Suprapubic skin (tissue), 4 donors: ENCODE data around the gene MXI1. TPM values are rescaled to one million over a fixed set of nuclear protein-coding genes. Genes with fewer than 3 reads are reported as not detected.

Experiments
- DNase-seq, 2 donors: peaks; one replicate each; pipeline ENCODE4 v3.0.0-alpha.2; 2019; ENCODE audit warnings: low spot score in 2 of 2
- H3K27ac ChIP-seq: fragments of 200-600 bp; sonication (generic); one replicate; pipeline ENCODE4 v1.5.1; 2019
- H3K27me3 ChIP-seq: fragments of 200-600 bp; sonication (generic); one replicate; pipeline ENCODE4 v1.5.1; 2019
- H3K36me3 ChIP-seq: fragments of 200-600 bp; sonication (generic); one replicate; pipeline ENCODE4 v1.5.1; 2019
- H3K4me1 ChIP-seq: fragments of 200-600 bp; sonication (generic); one replicate; pipeline ENCODE4 v1.5.1; 2019
- H3K4me3 ChIP-seq: fragments of 200-600 bp; sonication (generic); one replicate; pipeline ENCODE4 v1.5.1; 2019; ENCODE audit warnings: mild to moderate bottlenecking
- H3K9me3 ChIP-seq: fragments of 200-600 bp; sonication (generic); one replicate; pipeline ENCODE4 v1.5.1; 2019
- EP300 ChIP-seq: sonication (generic); formaldehyde crosslinking; IDR thresholded peaks from one replicate; pipeline ENCODE4 v1.6.1; 2017; ENCODE audit warnings: antibody characterized with exemption
- POLR2A ChIP-seq, 2 donors: fragments of 450-650 bp; IDR thresholded peaks; one replicate each; pipeline ENCODE4 v1.6.1; 2017; ENCODE audit warnings: antibody characterized with exemption in 2 of 2, mild to moderate bottlenecking in 2 of 2, moderate library complexity in 2 of 2
- POLR2AphosphoS5 ChIP-seq, 3 donors: sonication (generic); formaldehyde crosslinking; IDR thresholded peaks; one replicate each; pipeline ENCODE4 v1.6.1; 2017; ENCODE audit warnings: antibody characterized with exemption in 3 of 3
- WGBS: methylation state at CpG from one replicate; pipeline ENCODE4 v1.1.5; 2018; 5-methylcytosine and 5-hydroxymethylcytosine counted together
- total RNA-seq, 4 donors: library from RNA; depleted of rRNA; stranded (reverse); fragments of >200 nt; gene quantifications; one replicate each; pipeline ENCODE4 v1.1.0, GENCODE V29; 2016
- TF ChIP-seq, protein P1 (sequence below), 2 donors: fragments of 200-600 bp in 1 of 2; fragments of 450-650 bp in 1 of 2; sonication (generic) in 1 of 2; IDR thresholded peaks; one replicate each; pipeline ENCODE4 v1.5.1; 2016 to 2019; ENCODE audit warnings: antibody characterized with exemption in 2 of 2, mild to moderate bottlenecking in 1 of 2, moderate library complexity in 1 of 2

Gene MXI1
- total RNA-seq, 4 donors from 2014 or later = 64.3 to 77.9 (median 70.9) TPM

DNA sequence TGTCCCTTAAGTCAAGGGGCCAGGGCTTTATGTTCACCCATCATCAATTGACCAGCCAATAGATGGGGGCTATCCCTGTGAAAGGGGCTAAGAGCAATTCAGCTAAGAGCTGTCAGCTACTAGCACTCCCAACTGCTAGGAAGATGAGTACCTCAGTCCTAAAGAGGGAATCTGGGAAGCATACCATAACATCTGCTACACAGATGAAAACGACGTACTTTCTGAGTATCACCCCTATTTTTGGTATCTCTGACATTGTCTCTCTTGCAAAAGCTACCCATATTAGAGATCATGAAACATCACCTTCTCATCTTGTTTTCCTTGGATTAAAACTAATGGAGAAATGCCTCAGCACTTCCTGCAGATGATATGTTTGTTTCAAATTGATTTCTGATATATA is 104.8 kb downstream of the MXI1 start:
- 50% methylated on average over 2 of the region's 2 CpGs for WGBS
- Histone ChIP-seq H3K4me3 (no peak overlapping the region), H3K9me3 (no peaks in the 10 kb centered on the region), H3K27ac (no peak overlapping the region), H3K4me1 (peaks cover 3% of the 10 kb centered on the region), H3K27me3 (no peaks in the 10 kb centered on the region), H3K36me3 (no peaks in the 10 kb centered on the region)
- no peak for DNase-seq
- no peak for TF ChIP-seq POLR2A (IDR thresholded peaks at IDR 0.05)
- TF ChIP-seq EP300 = no peak
- no peak for TF ChIP-seq POLR2AphosphoS5 (IDR thresholded peaks at IDR 0.05)
- TF ChIP-seq, protein P1, sequence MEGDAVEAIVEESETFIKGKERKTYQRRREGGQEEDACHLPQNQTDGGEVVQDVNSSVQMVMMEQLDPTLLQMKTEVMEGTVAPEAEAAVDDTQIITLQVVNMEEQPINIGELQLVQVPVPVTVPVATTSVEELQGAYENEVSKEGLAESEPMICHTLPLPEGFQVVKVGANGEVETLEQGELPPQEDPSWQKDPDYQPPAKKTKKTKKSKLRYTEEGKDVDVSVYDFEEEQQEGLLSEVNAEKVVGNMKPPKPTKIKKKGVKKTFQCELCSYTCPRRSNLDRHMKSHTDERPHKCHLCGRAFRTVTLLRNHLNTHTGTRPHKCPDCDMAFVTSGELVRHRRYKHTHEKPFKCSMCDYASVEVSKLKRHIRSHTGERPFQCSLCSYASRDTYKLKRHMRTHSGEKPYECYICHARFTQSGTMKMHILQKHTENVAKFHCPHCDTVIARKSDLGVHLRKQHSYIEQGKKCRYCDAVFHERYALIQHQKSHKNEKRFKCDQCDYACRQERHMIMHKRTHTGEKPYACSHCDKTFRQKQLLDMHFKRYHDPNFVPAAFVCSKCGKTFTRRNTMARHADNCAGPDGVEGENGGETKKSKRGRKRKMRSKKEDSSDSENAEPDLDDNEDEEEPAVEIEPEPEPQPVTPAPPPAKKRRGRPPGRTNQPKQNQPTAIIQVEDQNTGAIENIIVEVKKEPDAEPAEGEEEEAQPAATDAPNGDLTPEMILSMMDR (IDR thresholded peaks at IDR 0.05) = no peak

DNA sequence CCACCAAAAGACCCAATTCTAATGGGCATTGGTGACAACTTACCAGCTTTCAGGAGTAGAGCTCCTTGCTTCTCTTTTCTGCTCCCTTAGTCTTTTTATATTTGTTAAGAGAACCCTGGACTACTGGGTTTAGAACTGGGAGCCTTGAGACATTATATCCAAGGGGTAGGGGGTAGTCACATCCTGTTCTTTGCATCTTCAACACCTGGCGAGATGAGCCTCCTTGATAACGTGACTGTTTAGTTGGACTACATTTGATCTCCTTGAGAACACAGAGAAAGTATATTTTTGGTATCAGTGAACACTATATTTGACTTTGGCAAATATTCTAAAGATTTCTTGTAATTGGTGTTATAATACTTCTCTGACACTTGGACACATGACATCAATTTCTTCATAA is 106.3 kb downstream of the MXI1 start:
- Histone ChIP-seq H3K4me3 (no peak overlapping the region), H3K4me1 (peaks cover 3% of the 10 kb centered on the region), H3K27me3 (no peaks in the 10 kb centered on the region), H3K9me3 (no peaks in the 10 kb centered on the region), H3K36me3 (no peaks in the 10 kb centered on the region), H3K27ac (no peak overlapping the region)
- no peak for DNase-seq
- 56% methylated on average over 2 of the region's 2 CpGs for WGBS
- no peak for TF ChIP-seq POLR2AphosphoS5 (IDR thresholded peaks at IDR 0.05)
- no peak for TF ChIP-seq EP300
- TF ChIP-seq, protein P1 (IDR thresholded peaks at IDR 0.05) = no peak
- no peak for TF ChIP-seq POLR2A (IDR thresholded peaks at IDR 0.05)

DNA sequence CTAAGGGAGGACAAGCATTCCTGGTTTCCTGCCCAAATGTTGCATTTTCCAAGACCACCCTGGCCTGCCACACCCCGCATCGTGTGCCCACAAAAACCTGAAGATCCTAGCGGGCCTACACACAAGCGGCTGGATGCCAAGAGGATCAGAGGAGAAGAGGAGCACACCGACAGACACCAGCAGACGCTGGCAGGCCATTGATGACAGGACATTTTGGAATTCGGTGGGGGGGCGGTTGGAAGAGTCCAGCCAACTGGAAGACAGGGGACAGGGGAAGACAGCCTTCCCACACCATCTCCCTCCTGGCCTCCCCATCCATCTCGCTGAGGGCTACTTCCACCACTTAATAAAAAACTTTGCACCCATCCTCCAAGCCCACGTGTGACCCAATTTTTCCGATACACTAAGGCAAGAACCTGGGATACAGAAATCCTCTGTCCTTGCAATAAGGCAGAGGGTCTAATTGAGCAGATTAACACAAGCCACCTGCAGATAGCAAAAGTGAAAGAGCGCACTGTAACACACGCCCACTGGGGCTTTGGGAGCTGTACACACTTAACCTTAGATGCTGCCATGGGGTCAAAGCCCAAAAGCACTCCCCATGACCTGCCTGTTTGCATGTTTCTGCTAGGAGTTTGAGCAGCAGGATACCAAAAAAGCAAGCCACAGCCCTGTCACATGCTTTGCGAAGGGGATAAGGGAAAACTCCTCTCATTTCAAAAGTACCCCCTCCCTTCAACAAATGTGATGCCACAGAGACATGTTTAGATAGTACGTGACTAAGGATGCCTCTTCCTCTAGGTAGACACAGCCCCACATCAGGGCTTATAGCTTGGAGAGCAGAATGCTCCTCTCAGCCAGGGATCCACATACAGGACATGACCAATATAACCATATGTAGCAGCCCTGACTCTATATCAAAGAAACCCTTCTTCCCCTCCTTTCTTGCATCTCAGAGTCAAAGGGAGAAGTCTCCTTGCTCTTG is 110.8 kb downstream of the MXI1 start:
- TF ChIP-seq EP300 (no peak), POLR2AphosphoS5 (IDR thresholded peaks at IDR 0.05) (no peak), POLR2A (IDR thresholded peaks at IDR 0.05) (no peak)
- TF ChIP-seq, protein P1 (IDR thresholded peaks at IDR 0.05) = no peak
- H3K27ac ChIP-seq = no peak overlapping the region
- no peak for DNase-seq
- no peaks in the 10 kb centered on the region for H3K36me3 ChIP-seq
- H3K9me3 ChIP-seq = peaks cover 6% of the 10 kb centered on the region
- no peaks in the 10 kb centered on the region for H3K27me3 ChIP-seq
- WGBS = 79% methylated on average over 14 of the region's 15 CpGs
- H3K4me1 ChIP-seq = no peaks in the 10 kb centered on the region
- no peak overlapping the region for H3K4me3 ChIP-seq

DNA sequence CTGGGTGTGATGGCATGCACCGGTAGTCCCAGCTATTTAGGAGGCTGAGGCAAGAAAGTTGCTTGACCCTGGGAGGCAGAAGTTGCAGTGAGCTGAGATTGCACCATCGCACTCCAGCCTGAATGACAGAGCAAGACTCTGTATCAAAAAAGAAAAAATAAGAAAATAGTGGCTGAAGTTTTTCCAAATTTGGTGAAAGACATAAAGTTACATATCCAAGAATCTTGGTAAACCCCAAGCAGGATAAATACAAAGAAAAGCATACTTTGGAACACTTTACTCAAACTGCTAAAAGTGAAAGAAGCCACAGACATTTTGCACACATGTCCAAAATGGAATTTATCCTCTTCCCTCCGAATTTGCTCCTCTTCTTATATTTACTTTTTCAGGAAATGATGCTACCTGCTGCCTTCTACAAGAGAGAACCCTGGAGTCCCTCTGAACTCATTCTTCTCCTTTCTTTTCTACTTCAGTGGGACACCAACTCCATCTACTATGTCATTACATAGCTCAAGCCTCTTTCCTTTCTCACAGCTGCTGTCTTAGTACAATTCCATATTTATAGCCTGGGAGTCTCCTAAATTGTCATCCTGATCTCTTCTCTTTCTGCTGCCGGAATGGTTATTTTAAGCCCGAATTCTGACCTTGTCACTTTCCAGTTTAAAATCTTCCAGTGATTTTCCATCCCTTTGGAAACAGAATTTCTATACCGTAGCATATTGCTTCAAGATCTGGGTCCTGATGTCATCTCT is 114.6 kb downstream of the MXI1 start:
- no peak overlapping the region for H3K4me3 ChIP-seq

More for the DNA sequence above, 114.6 kb downstream of the MXI1 start:
- no peak overlapping the region for H3K27ac ChIP-seq
- H3K36me3 ChIP-seq = no peaks in the 10 kb centered on the region
- DNase-seq = no peak
- 88% methylated on average over 6 of the region's 6 CpGs for WGBS
- no peaks in the 10 kb centered on the region for H3K4me1 ChIP-seq
- peaks cover 6% of the 10 kb centered on the region for H3K9me3 ChIP-seq
- TF ChIP-seq, protein P1 (IDR thresholded peaks at IDR 0.05) = no peak
- TF ChIP-seq EP300 (no peak), POLR2A (IDR thresholded peaks at IDR 0.05) (no peak), POLR2AphosphoS5 (IDR thresholded peaks at IDR 0.05) (no peak)
- no peaks in the 10 kb centered on the region for H3K27me3 ChIP-seq
